Measurements from ENCODE around the gene ERICH6. TPM values are rescaled to one million over a fixed set of nuclear protein-coding genes. Genes with fewer than 3 reads are reported as not detected.

ERICH6 gene
- polyA plus RNA-seq, 3 donors = 0.04 TPM; not detected in 2

GRCh38 chr3:150639262-150639661 is 64.5 kb downstream of the ERICH6 start:
- Mint-ChIP-seq H3K36me3 (no peaks in the 10 kb centered on the region), H3K27ac (no peak overlapping the region), H3K4me1 (peaks cover 6% of the 10 kb centered on the region), H3K27me3 (ENCODE audit: low read depth in 3 of 3) (peaks cover 1 to 4% (median 2%) of the 10 kb centered on the region in 3 donors), H3K9me3 (peaks cover 0 to 2% (median 0%) of the 10 kb centered on the region in 7 donors), H3K4me3 (no peak overlapping the region)
- no peak for DNase-seq
- Histone ChIP-seq H3K27me3 (ENCODE audit: control insufficient read depth in 2 of 2, insufficient read depth in 2 of 2, low read length in 2 of 2) (no peaks in the 10 kb centered on the region), H3K36me3 (replicated peaks in 1 of 2; ENCODE audit: control insufficient read depth in 1 of 2, insufficient read depth in 2 of 2, low read length in 2 of 2) (no peaks in the 10 kb centered on the region), H3K4me3 (replicated peaks in 1 of 3; ENCODE audit: low read depth in 2 of 3, low read length in 3 of 3) (no peak overlapping the region), H3K27ac (ENCODE audit: low read depth in 1 of 2, low read length in 2 of 2) (no peak overlapping the region), H4K20me1 (ENCODE audit: insufficient read depth, low read length) (no peaks in the 10 kb centered on the region), H3K4me2 (replicated peaks; ENCODE audit: extremely low read depth, low read length, poor library complexity, severe bottlenecking) (no peak overlapping the region), H2AFZ (ENCODE audit: insufficient read depth, low read depth, low read length, poor library complexity, severe bottlenecking) (no peak overlapping the region), H3K9ac (ENCODE audit: insufficient read depth, low read length, poor library complexity, severe bottlenecking) (no peak overlapping the region), H3K9me3 (replicated peaks in 1 of 2; ENCODE audit: control insufficient read depth in 1 of 2, insufficient read depth in 1 of 2, low read length in 2 of 2) (no peaks in the 10 kb centered on the region), H3K4me1 (ENCODE audit: control insufficient read depth in 1 of 2, insufficient read depth in 2 of 2, low read length in 2 of 2) (no peaks in the 10 kb centered on the region), H3K79me2 (ENCODE audit: insufficient read depth, low read length) (no peaks in the 10 kb centered on the region)
- TF ChIP-seq CTCF (IDR thresholded peaks at IDR 0.05) = no peak
- intact Hi-C loops (cut with micrococcal nuclease) = no loop called here
- WGBS (ENCODE audit: insufficient coverage) = no CpG with 5 or more reads among the region's 5 CpGs

GRCh38 chr3:150636258-150636657 is 67.5 kb downstream of the ERICH6 start:
- intact Hi-C loops (cut with micrococcal nuclease) = no loop called here
- H3K36me3 ChIP-seq (replicated peaks in 1 of 2; ENCODE audit: control insufficient read depth in 1 of 2, insufficient read depth in 2 of 2, low read length in 2 of 2) = peaks cover 3 to 12% of the 10 kb centered on the region in 2 donors
- TF ChIP-seq CTCF (IDR thresholded peaks at IDR 0.05) = no peak
- no peaks in the 10 kb centered on the region for H3K9me3 ChIP-seq (replicated peaks in 1 of 2; ENCODE audit: control insufficient read depth in 1 of 2, insufficient read depth in 1 of 2, low read length in 2 of 2)
- Mint-ChIP-seq H3K27ac (no peak overlapping the region), H3K9me3 (no peaks in the 10 kb centered on the region), H3K36me3 (peaks cover 5 to 13% of the 10 kb centered on the region in 2 donors), H3K4me1 (peaks cover 6% of the 10 kb centered on the region), H3K4me3 (no peak overlapping the region), H3K27me3 (ENCODE audit: low read depth in 3 of 3) (peaks cover 0 to 3% (median 0%) of the 10 kb centered on the region in 3 donors)
- H3K79me2 ChIP-seq (ENCODE audit: insufficient read depth, low read length) = no peaks in the 10 kb centered on the region
- no peak overlapping the region for H2AFZ ChIP-seq (ENCODE audit: insufficient read depth, low read depth, low read length, poor library complexity, severe bottlenecking)
- no peak overlapping the region for H3K4me2 ChIP-seq (replicated peaks; ENCODE audit: extremely low read depth, low read length, poor library complexity, severe bottlenecking)
- no peaks in the 10 kb centered on the region for H3K27me3 ChIP-seq (ENCODE audit: control insufficient read depth in 2 of 2, insufficient read depth in 2 of 2, low read length in 2 of 2)
- WGBS (ENCODE audit: insufficient coverage) = 97% methylated on average over 3 of the region's 5 CpGs
- H3K27ac ChIP-seq (ENCODE audit: low read depth in 1 of 2, low read length in 2 of 2) = no peak overlapping the region
- no peak overlapping the region for H3K9ac ChIP-seq (ENCODE audit: insufficient read depth, low read length, poor library complexity, severe bottlenecking)
- no peak for DNase-seq
- H3K4me3 ChIP-seq (replicated peaks in 1 of 3; ENCODE audit: low read depth in 2 of 3, low read length in 3 of 3) = no peak overlapping the region
- H4K20me1 ChIP-seq (ENCODE audit: insufficient read depth, low read length) = no peaks in the 10 kb centered on the region
- no peaks in the 10 kb centered on the region for H3K4me1 ChIP-seq (ENCODE audit: control insufficient read depth in 1 of 2, insufficient read depth in 2 of 2, low read length in 2 of 2)

Measured in CD14-positive monocyte (primary cell).